ENCODE data around the gene CLDND1. TPM values are rescaled to one million over a fixed set of nuclear protein-coding genes. Genes with fewer than 3 reads are reported as not detected.

CLDND1 gene
- total RNA-seq, 1 donor from 2014 or later, result 158 TPM

GRCh38 chr3:98528474-98529346 is 6.0 kb upstream of the CLDND1 start:
- intact Hi-C loops (cut with DNase I), result loop anchor here (5.0 kb wide), 1 partner anchor 64 kb away; the partner anchor contains the start of gene CPOX
- no peak overlapping the region for H3K27ac ChIP-seq

GRCh38 chr3:98525494-98525893 is 2.8 kb upstream of the CLDND1 start:
- no peaks in the 10 kb centered on the region for H3K27me3 ChIP-seq
- TF ChIP-seq CTCF (IDR thresholded peaks at IDR 0.05), result no peak
- TF ChIP-seq POLR2A (IDR thresholded peaks at IDR 0.05), result no peak
- TF ChIP-seq POLR2AphosphoS5 (IDR thresholded peaks at IDR 0.05; ENCODE audit: insufficient read depth in 1 of 2, low read depth in 1 of 2), result no peak
- no peak for DNase-seq (ENCODE audit: extremely low spot score in 2 of 2)
- no peaks in the 10 kb centered on the region for H3K36me3 ChIP-seq
- peaks cover 14% of the 10 kb centered on the region for H3K4me1 ChIP-seq
- no peak overlapping the region for H3K4me3 ChIP-seq
- intact Hi-C loops (cut with DNase I), result loop anchor here (5.0 kb wide), 1 partner anchor 67 kb away; the partner anchor contains the start of gene CPOX
- H3K27ac ChIP-seq, result no peak overlapping the region
- no peaks in the 10 kb centered on the region for H3K9me3 ChIP-seq

More at GRCh38 chr3:98528474-98529346, 6.0 kb upstream of the CLDND1 start:
- H3K9me3 ChIP-seq, result no peaks in the 10 kb centered on the region
- no peak for DNase-seq (ENCODE audit: extremely low spot score in 2 of 2)
- no peak for TF ChIP-seq POLR2A (IDR thresholded peaks at IDR 0.05)
- no peaks in the 10 kb centered on the region for H3K27me3 ChIP-seq
- no peak overlapping the region for H3K4me3 ChIP-seq
- no peaks in the 10 kb centered on the region for H3K36me3 ChIP-seq
- H3K4me1 ChIP-seq, result no peaks in the 10 kb centered on the region

GRCh38 chr3:98521897-98522543 is 682 bp downstream of the CLDND1 start:
- Histone ChIP-seq H3K4me1 (peaks cover 42% of the 10 kb centered on the region), H3K36me3 (peaks cover 0 to 16% of the 10 kb centered on the region in 2 donors), H3K9me3 (no peaks in the 10 kb centered on the region), H3K4me3 (peak overlapping the region; percentile 52 to 74), H3K27me3 (no peaks in the 10 kb centered on the region), H3K27ac (peak overlapping the region; percentile 91)
- intact Hi-C loops (cut with DNase I), result no loop called here
- no peak for DNase-seq (ENCODE audit: extremely low spot score in 2 of 2)
- TF ChIP-seq POLR2A (IDR thresholded peaks at IDR 0.05), result no peak
- no peak for TF ChIP-seq POLR2AphosphoS5 (IDR thresholded peaks at IDR 0.05; ENCODE audit: insufficient read depth in 1 of 2, low read depth in 1 of 2)
- TF ChIP-seq CTCF (IDR thresholded peaks at IDR 0.05), result no peak

GRCh38 chr3:98519351-98519750 is 3.4 kb downstream of the CLDND1 start:
- Histone ChIP-seq H3K27ac (no peak overlapping the region), H3K27me3 (no peaks in the 10 kb centered on the region), H3K9me3 (no peaks in the 10 kb centered on the region), H3K36me3 (peaks cover 0 to 35% of the 10 kb centered on the region in 2 donors), H3K4me3 (no peak overlapping the region), H3K4me1 (peaks cover 42% of the 10 kb centered on the region)
- TF ChIP-seq POLR2A (IDR thresholded peaks at IDR 0.05), result no peak
- no peak for TF ChIP-seq POLR2AphosphoS5 (IDR thresholded peaks at IDR 0.05; ENCODE audit: insufficient read depth in 1 of 2, low read depth in 1 of 2)
- TF ChIP-seq CTCF (IDR thresholded peaks at IDR 0.05), result no peak
- intact Hi-C loops (cut with DNase I), result no loop called here
- DNase-seq (ENCODE audit: extremely low spot score in 2 of 2), result no peak

- Histone ChIP-seq H3K27ac (no peak overlapping the region), H3K36me3 (peaks cover 0 to 35% of the 10 kb centered on the region in 2 donors), H3K9me3 (no peaks in the 10 kb centered on the region), H3K4me3 (no peak overlapping the region), H3K4me1 (peaks cover 42% of the 10 kb centered on the region), H3K27me3 (no peaks in the 10 kb centered on the region)
- intact Hi-C loops (cut with DNase I), result no loop called here
- TF ChIP-seq POLR2AphosphoS5 (IDR thresholded peaks at IDR 0.05; ENCODE audit: insufficient read depth in 1 of 2, low read depth in 1 of 2) (no peak), CTCF (IDR thresholded peaks at IDR 0.05) (no peak), POLR2A (IDR thresholded peaks at IDR 0.05) (no peak)
- DNase-seq (ENCODE audit: extremely low spot score in 2 of 2), result no peak
These were observed 3.9 kb downstream of the CLDND1 start for GRCh38 chr3:98518816-98519215.
